Body of pancreas (tissue), 4 donors: ENCODE results near the gene SLC23A3.

ENCODE experiments used
- POLR2A ChIP-seq, 3 donors: fragments of 450-650 bp; IDR thresholded peaks; one replicate each; pipeline ENCODE4 v1.6.1; 2016; ENCODE audit warnings: antibody characterized with exemption in 3 of 3, mild to moderate bottlenecking in 2 of 3
- TF ChIP-seq, protein P1 (sequence below), 7 experiments: fragments of 450-650 bp in 4 of 7; fragments of 200-600 bp in 3 of 7; sonication (generic) in 3 of 7; IDR thresholded peaks; one replicate each; pipeline ENCODE4 v1.5.1; 2016 to 2019; ENCODE audit warnings: antibody characterized with exemption in 7 of 7

DNA sequence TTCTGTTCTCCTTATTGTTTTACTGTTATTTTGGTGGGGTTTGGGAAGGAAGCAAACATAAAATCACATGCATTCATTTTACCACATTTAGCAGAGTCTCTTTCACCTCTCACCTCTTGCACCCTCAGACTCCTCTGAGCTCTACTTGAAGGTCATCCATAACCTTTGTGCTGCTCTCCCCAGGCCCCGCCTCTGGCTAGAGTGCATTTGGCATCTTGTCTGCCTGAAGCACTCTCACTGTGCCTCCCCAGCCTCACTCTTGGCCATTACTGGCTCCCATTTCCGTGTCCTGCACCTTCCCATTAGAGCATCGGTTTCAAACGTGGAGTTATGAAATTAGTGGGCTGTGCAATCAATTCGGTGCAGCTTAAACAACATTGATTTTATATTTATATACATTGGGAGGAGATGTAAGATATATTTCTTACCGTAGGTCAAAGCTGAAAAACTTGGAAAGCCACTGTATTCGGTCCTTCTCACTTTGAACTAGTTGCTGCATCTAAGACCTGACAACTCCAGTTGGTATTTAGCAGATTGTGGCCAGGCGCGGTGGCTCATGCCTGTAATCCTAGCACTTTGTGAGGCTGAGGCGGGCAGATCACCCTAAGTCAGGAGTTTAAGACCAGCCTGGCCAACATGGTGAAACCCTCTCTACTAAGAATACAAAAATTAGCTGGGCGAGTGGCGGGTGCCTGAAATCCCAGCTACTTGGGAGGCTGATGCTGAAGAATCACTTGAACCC lies 29.8 kb upstream of the SLC23A3 start:
- TF ChIP-seq, protein P1, sequence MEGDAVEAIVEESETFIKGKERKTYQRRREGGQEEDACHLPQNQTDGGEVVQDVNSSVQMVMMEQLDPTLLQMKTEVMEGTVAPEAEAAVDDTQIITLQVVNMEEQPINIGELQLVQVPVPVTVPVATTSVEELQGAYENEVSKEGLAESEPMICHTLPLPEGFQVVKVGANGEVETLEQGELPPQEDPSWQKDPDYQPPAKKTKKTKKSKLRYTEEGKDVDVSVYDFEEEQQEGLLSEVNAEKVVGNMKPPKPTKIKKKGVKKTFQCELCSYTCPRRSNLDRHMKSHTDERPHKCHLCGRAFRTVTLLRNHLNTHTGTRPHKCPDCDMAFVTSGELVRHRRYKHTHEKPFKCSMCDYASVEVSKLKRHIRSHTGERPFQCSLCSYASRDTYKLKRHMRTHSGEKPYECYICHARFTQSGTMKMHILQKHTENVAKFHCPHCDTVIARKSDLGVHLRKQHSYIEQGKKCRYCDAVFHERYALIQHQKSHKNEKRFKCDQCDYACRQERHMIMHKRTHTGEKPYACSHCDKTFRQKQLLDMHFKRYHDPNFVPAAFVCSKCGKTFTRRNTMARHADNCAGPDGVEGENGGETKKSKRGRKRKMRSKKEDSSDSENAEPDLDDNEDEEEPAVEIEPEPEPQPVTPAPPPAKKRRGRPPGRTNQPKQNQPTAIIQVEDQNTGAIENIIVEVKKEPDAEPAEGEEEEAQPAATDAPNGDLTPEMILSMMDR (IDR thresholded peaks at IDR 0.05): no peak
- TF ChIP-seq POLR2A (IDR thresholded peaks at IDR 0.05): no peak
